ENCODE measurements around the gene INPP5B.
"Not testable (repeated sequence)": the region's sequence is repeated elsewhere in the genome, so short reads cannot be mapped to it uniquely, and the experiment has no call there.

INPP5B gene

DNA sequence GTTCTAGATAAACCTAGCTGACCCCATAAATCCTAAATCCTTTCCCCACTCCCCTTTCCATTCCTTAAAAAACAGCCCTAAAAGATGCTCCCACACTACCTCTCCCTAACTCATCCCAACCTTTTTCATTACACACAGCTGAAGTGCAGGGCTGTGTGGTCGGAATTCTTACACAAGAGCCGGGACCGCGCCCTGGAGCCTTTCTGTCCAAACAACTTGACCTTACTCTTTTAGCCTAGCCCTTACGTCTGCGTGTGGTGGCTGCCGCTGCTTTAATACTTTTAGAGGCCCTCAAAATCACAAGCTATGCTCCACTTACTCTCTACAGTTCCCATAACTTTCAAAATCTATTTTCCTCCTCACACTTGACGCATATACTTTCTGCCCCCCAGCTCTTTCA lies 36.0 kb downstream of the INPP5B start:
- DNase-seq = not testable (repeated sequence)

DNA sequence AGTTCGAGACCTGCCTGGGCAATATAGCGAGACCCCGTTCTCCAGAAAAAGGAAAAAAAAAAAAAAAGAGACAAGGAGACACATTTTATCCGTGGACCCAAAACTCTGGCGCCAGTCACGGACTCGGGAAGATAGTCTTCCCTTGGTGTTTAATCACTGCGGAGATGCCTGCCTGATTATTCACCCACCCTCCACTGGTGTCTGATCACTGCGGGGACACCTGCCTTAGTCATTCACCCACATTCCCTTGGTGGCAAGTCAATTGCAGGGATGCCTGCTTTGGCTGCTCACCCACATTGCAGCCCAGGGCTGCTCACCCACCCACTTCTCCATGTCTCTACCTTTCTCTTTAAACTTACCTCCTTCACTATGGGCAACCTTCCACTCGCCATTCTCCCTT lies 38.3 kb downstream of the INPP5B start:
- DNase-seq = not testable (repeated sequence)

DNA sequence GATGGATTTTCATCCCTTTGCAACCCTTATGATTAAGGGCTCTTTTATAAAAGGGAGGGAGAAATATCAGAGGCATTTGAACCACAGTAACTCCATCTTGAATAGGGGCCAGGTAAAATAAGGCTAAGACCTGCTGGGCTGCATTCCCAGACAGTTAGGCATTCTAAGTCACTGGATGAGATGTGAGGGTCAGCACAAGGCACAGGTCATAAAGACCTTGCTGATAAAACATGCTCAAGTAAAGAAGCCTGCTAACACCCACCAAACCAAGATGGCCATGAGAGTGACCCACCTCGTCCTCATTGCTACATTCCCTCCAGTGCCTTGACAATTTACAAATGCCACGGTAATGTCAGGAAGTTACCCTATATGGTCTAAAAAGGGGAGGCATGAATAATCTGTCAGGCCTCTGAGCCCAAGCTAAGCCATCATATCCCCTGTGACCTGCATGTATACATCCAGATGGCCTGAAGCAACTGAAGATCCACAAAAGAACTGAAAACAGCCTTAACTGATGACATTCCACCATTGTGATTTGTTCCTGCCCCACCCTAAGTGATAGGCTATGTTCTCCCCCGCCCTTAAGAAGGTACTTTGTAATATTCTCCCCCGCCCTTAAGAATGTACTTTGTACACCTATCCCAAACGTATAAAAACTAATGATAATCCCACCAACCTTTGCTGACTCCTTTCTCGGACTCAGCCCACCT lies 39.3 kb downstream of the INPP5B start:
- not testable (repeated sequence) for DNase-seq

- not testable (repeated sequence) for DNase-seq
Observed at GRCh38 chr1:37906591-37906990, 40.3 kb downstream of the INPP5B start.

- no peak for DNase-seq
Observed at GRCh38 chr1:37905727-37906126, 41.1 kb downstream of the INPP5B start.

DNA sequence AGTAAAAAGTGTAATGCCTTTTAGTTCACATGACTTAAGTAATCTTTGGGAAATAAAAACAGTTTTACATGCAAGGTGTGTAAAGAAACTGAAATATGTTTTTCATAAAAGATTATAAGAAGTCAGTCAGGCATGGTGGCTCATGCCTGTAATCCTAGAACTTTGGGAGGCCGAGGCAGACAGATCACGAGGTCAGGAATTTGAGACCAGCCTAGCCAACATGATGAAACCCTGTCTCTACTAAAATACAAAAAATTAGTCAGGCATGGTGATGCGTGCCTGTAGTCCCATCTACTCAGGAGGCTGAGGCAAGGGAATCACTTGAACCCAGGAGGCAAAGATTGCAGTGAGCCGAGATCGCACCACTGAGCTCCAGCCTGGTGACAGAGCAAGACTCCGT lies 42.9 kb downstream of the INPP5B start:
- not testable (repeated sequence) for DNase-seq

DNA sequence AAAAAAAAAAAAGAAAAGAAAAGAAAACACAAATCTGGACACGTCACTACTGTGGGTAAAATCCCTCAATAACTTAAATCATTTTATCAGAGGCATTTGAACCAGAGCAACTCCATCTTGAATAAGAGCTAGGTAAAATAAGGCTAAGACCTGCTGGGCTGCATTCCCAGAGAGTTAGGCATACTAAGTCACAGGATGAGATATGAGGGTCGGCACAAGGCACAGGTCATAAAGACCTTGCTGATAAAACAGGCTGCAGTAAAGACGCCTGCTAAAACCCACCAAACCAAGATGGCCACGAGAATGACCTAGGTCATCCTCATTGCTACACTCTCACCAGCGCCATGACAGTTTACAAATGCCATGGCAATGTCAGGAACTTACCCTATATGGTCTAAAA lies 43.9 kb downstream of the INPP5B start:
- DNase-seq = no peak

DNA sequence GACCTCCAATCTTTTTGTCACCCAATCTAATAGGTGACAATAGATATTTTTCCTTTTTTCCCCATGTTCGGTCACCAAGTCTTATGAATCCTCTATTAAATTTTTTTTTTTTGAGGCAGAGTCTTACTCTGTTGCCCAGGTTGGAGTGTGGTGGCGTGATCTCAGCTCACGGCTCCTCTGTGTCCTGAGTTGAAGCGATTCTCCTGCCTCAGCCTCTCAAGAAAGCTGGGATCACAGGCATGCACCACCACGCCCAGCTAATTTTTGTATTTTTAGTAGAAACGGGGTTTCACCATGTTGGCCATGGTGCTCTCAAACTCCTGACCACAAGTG lies 45.0 kb downstream of the INPP5B start:
- DNase-seq = no peak

GRCh38 chr1:37901191-37901892 lies 45.5 kb downstream of the INPP5B start:
- DNase-seq = no peak

DNA sequence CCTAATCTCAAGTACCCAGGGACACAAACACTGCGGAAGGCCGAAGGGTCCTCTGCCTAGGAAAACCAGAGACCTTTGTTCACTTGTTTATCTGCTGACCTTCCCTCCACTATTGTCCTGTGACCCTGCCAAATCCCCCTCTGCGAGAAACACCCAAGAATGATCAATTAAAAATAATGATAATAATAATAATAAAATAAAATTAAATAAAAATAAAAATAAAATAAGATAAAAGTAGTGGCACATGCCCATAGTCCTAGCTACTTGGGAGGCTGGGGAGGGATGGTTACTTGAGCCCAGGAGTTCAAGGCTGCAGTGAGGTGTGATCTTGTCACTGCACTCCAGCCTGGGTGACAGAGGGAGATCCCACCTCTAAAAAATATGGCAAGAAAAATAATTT lies 49.3 kb downstream of the INPP5B start:
- not testable (repeated sequence) for DNase-seq

DNA sequence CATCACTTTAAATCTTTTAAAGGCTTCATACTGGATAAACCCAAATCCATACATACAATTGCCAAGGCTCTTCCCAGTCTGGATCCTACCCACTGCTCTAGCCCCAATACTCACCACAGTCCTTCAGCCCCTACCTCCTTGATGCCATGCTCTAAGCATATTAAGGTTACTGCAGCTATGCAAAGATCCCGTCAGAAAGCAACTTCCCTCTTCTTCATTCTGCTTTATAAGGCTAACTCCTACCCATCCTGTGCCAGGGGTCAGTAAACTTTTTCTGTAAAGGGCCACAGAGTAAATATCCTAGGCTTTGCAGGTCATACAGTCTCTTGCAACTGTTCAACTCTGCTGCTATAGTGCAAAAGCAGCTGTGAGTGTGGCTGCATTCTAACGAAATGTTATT lies 53.2 kb downstream of the INPP5B start:
- DNase-seq = no peak

GRCh38 chr1:37892151-37893047 lies 54.5 kb downstream of the INPP5B start:
- DNase-seq = no peak

DNA sequence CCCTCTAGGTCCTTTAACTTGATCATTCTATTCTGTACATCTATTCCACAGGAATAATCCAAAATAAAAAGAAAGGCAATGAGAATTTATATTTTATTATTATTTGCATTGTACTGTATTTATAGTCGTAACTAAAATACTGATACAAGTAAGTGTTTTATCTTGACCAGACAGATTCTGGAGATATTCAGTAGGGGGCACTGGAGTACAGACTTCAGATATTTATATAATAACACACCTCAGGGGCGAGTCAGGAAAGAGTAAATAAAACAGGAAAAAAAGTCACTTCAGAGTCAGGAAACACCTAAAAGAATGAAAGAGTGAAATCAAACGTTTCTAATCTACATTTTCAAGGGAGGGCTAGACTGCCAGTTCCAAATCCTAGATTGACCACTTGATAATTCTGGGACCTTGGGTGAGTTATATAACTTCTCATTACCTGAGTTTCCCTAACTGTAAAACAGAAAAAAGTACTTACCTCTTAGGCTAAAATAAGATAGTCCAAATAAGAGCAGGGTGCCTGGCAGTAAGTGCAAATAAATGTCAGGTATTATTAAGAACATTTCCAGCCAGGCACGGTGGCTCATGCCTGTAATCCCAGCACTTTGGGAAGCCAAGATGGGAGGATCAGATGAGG lies 56.4 kb downstream of the INPP5B start:
- DNase-seq = peak; percentile 41

- DNase-seq = no peak
Observed at GRCh38 chr1:37888022-37888700, 58.7 kb downstream of the INPP5B start.

DNA sequence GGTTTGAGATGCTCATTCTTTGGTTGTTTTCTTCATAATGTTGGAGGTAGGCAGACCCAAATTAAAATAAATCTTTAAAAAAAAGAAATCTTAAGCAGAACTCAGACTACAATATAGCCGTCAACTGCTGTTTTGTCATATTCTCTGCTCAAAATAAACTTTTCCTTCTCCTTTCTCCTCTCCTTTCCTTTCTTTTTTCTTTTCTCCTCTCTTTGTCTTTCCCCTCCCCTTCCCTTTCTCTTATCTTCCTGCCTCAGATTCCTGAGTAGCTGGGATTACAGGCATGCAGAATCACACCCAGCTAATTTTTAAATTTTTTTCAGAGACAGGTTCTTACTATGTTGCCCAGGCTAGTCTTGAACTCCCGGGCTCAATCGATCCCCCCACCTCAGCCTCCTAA lies 62.7 kb downstream of the INPP5B start:
- no peak for DNase-seq

GRCh38 chr1:37883671-37884070 lies 63.2 kb downstream of the INPP5B start:
- no peak for DNase-seq

GRCh38 chr1:37879865-37880264 lies 67.0 kb downstream of the INPP5B start:
- DNase-seq = no peak

GRCh38 chr1:37878071-37878470 lies 68.8 kb downstream of the INPP5B start:
- DNase-seq = no peak

DNA sequence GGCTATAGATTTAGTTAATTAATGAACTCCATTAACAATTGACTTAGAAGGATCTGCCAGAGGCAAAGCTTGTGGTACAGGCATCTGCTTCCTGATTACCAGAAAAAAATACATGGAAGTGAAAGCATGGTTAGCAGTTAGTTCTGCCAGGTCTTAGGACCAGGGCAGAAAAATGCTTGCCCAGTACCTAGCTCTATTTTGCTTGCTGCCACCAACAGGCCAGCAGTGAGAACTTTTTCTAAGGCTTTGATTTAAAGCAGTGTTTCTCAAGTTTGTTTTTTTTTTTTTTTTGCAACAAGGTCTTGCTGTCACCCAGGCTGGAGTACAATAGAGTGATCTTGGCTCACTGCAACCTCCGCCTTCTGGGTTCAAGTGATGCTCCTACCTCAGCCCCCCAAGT lies 71.0 kb downstream of the INPP5B start:
- no peak for DNase-seq

- DNase-seq = no peak
Observed at GRCh38 chr1:37872692-37873091, 74.2 kb downstream of the INPP5B start.

- DNase-seq = no peak
Observed at GRCh38 chr1:37868466-37868865, 78.4 kb downstream of the INPP5B start.

- DNase-seq = no peak
Observed at GRCh38 chr1:37867784-37868183, 79.1 kb downstream of the INPP5B start.

DNA sequence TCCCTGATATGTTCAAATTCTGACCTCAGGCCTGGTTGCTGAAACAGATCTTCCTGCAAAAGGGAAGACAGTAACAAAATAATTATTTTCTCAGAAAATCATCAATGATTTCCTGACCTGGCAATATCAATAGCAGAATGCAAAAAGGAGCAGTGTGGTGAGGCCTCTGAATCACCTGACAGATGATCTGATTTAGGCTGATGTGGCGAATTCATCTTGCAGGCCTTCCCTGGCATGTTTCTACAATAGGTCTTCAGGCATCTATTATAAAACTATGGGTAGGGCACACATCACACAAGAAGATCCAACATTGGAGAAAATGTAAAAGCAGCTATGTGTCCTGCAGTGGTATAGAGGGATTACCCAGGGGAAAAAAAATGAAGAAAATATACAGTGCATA lies 80.4 kb downstream of the INPP5B start:
- no peak for DNase-seq

Data from NCI-H1694 (cell line).